Right renal pelvis (tissue), 4 donors: ENCODE results near the gene CHRFAM7A. TPM values are rescaled to one million over a fixed set of nuclear protein-coding genes. Genes with fewer than 3 reads are reported as not detected.
"Not testable (repeated sequence)": the region's sequence is repeated elsewhere in the genome, so short reads cannot be mapped to it uniquely, and the experiment has no call there.

ENCODE experiments used
- DNase-seq, 4 donors: peaks; one replicate each; pipeline ENCODE4 v3.0.0-alpha.2; 2013; ENCODE audit warnings: low read depth in 4 of 4, low spot score in 3 of 4, missing footprints in 1 of 4
- polyA plus RNA-seq, 4 donors: library from polyadenylated mRNA; unstranded; fragments of 120-200 nt; gene quantifications; one replicate each; pipeline ENCODE4 v1.2.1, GENCODE V29; 2013; ENCODE audit not compliant: insufficient read length in 4 of 4

CHRFAM7A gene
- polyA plus RNA-seq, 4 donors, result 1.9 to 2.5 (median 2.3) TPM

DNA sequence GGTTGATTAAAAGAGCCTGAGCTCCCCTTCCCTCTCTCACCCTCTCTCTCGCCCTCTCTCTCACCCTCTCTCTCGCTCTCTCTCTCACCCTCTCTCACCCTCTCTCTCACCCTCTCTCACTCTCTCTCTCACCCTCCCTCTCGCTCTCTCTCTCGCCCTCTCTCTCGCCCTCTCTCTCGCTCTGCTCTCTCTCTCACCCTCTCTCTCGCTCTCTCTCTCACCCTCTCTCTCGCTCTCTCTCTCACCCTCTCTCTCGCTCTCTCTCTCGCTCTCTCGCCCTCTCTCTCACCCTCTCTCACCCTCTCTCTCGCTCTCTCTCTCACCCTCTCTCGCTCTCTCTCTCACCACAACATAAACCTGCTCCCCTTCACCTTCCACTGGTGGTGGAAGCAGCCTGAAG, 67.2 kb downstream of the CHRFAM7A start:
- DNase-seq, result not testable (repeated sequence)

DNA sequence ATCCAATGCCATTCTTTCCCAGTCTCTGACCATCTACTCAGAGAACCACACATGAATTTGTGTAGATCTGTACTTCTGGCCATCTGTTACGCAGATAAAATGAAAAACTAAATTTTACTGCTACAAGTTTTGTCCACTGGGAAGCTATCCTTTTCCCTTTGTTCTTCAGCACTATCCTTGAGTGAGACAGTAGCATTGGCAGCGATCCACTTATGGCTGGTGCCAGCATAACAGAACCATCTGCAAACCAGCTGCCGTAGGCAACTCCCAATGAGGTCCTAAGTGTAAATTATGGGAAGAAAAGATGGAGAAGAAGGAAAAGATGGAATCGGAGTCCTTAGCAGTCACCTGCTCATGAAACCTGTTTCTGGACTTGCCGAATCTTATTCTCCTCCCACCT, 72.3 kb downstream of the CHRFAM7A start:
- not testable (repeated sequence) for DNase-seq

DNA sequence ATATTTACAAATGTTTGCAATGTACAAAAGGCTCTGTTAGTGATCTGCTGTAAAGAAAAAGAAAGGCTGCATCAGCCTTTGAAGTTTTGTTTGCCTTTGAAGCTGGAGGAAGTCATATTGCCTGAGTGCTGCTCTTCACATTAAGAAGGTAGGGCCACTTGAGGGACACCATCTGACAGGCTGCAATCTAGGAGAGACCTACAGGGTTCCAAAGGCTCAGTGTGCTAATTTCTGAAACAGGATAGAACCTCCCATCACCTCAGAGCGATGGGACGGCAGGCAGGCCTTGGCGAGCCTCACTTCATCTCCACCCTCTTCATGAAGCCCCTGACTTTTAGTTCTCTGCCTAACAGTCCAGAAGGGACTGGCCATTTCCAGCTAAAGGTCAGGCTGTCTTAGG, 77.6 kb downstream of the CHRFAM7A start:
- not testable (repeated sequence) for DNase-seq

DNA sequence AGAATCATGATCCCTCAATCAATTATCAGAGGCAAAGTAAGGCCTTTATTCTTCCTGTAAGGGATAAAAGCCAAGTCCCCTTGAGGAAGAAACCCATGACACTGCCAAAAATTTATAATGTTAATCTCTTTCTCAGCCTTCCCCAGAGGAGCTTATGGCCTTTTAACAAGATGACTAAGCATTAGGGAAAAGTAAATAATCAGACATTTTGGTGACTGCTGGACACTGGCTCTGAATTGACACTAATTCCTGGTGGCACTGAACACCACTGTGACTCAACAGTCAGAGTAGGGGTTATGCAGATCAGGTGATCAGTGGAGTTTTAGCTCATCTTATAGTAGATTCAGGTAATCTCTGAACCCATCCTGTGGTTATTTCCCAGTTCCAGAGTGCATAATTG, 82.8 kb downstream of the CHRFAM7A start:
- not testable (repeated sequence) for DNase-seq

Other genes with a start within 250 kb of the CHRFAM7A start
- gene GOLGA8R, start 20.7 kb upstream of the CHRFAM7A start, polyA plus RNA-seq, result 1 to 10 TPM; 3.7 to 6.7 (median 4.8) TPM
- gene GOLGA8Q, start 158.5 kb upstream of the CHRFAM7A start, polyA plus RNA-seq, result 1 to 10 TPM in 3 of 4 donors, under 1 TPM in 1; 0.86 to 1.5 (median 1.1) TPM
- 1 to 10 TPM in 3 of 4 donors, under 1 TPM in 1; 0.79 to 1.1 (median 1.0) TPM for gene GOLGA8H, start 210.5 kb upstream of the CHRFAM7A start, polyA plus RNA-seq